ENCODE data around the gene DYNLRB1.

DNA sequence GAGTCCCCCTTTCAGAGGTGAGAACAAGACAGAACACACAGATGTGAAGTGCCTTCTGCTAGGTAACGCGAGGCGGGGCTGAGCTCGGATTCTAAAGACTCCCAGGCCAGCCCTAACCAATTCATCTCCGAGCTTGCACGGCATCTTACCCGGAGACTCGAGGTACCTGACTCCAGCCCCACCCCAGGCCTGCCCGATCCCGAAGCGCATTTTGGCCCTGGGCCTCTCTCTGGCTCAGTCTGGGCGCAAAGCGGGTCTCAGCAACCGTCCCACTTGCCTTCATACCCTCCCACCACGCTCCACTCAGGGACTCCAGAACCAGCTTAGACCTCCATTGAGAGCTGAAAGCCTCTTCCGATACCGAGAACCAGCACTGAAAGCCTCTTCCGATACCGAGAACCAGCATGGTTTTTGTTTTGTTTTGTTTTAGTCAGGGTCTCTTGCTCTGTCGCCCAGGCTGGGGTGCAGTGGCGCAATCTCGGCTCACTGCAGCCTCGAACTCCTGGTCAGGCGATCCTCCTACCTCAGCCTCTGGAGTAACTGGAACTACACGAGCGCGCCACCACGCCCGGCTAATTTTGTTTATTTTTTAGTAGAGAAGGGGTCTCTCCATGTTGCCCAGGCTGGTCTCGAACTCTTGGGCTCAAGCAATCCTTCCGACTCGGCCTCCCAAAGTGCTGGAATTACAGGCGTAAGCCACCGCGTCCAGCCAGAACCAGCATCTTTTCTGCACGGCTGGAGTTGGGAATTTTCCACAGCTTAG is 557 bp upstream of the DYNLRB1 start:
- TF ChIP-seq, protein P1, sequence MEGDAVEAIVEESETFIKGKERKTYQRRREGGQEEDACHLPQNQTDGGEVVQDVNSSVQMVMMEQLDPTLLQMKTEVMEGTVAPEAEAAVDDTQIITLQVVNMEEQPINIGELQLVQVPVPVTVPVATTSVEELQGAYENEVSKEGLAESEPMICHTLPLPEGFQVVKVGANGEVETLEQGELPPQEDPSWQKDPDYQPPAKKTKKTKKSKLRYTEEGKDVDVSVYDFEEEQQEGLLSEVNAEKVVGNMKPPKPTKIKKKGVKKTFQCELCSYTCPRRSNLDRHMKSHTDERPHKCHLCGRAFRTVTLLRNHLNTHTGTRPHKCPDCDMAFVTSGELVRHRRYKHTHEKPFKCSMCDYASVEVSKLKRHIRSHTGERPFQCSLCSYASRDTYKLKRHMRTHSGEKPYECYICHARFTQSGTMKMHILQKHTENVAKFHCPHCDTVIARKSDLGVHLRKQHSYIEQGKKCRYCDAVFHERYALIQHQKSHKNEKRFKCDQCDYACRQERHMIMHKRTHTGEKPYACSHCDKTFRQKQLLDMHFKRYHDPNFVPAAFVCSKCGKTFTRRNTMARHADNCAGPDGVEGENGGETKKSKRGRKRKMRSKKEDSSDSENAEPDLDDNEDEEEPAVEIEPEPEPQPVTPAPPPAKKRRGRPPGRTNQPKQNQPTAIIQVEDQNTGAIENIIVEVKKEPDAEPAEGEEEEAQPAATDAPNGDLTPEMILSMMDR (conservative IDR thresholded peaks at IDR 0.05; ENCODE audit: low read depth, low read length) = no peak
- TF ChIP-seq EZH2 (IDR thresholded peaks at IDR 0.05; ENCODE audit: low read length, unreplicated experiment) (no peak), EZH2phosphoT487 (IDR thresholded peaks at IDR 0.05; ENCODE audit: borderline replicate concordance, low read length) (no peak)
